ENCODE results near the gene TBPL2.
"Not testable (repeated sequence)": the region's sequence is repeated elsewhere in the genome, so short reads cannot be mapped to it uniquely, and the experiment has no call there.

The TBPL2 gene

DNA sequence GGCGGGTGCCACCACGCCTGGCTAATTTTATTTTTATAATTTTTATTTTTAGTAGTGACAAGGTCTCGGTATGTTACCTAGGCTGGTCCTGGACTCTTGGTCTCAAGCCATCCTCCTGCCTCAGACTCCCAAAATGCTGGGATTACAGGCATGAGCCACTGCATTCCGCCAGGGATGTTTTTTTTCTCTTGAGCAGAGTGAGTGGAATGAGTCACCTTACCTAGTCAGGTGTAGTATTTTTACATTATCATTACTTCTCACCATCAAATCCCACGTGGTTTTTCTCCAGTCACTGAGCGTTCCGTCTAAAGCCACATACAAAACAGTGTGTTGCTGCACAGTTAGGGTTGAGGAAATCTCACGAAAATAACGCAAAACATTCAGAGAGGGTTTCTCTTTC lies 870 bp upstream of the TBPL2 start:
- DNase-seq (ENCODE audit: low read depth), result no peak

- DNase-seq (ENCODE audit: low read depth), result no peak
These were observed 2.2 kb downstream of the TBPL2 start for GRCh38 chr14:55438066-55438683.

GRCh38 chr14:55436931-55437330 lies 3.5 kb downstream of the TBPL2 start:
- DNase-seq (ENCODE audit: low read depth), result no peak

DNA sequence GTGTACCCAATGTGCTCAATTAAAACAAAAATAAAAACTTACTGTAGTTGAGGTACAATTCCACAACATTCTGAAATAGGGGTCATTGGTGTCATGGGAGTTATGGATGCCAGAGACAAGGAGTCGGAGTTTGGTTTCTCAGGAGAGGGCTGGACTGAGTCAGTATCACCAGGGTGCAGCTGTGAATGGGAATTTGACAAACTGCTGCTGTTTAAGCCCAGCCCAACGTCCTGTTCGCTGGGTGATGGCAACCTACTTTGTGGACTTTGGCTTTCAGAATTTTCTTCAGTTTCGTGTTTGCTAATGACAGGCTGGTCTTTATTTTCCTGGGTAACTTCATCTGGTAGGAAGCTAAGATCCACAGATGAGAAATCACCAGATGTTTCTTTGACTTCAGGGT lies 3.9 kb downstream of the TBPL2 start:
- DNase-seq (ENCODE audit: low read depth), result no peak

DNA sequence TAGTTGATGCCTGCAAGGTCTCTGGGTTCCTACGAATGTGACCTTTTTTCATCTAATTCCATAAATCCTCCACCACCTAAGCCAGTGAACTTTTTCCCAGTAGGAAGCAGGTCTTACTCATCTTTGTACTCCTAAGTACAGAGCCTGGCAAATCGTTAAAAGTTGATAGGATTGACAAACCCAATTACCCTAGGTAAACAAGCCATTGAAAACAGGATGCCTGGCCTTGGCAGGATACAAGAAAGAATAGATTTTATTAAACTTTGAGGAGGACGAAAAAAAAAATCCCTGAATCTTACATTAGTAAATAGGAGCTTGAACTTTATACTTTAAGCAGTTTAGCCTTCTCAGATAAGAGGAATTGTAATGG lies 5.6 kb downstream of the TBPL2 start:
- DNase-seq (ENCODE audit: low read depth), result no peak

DNA sequence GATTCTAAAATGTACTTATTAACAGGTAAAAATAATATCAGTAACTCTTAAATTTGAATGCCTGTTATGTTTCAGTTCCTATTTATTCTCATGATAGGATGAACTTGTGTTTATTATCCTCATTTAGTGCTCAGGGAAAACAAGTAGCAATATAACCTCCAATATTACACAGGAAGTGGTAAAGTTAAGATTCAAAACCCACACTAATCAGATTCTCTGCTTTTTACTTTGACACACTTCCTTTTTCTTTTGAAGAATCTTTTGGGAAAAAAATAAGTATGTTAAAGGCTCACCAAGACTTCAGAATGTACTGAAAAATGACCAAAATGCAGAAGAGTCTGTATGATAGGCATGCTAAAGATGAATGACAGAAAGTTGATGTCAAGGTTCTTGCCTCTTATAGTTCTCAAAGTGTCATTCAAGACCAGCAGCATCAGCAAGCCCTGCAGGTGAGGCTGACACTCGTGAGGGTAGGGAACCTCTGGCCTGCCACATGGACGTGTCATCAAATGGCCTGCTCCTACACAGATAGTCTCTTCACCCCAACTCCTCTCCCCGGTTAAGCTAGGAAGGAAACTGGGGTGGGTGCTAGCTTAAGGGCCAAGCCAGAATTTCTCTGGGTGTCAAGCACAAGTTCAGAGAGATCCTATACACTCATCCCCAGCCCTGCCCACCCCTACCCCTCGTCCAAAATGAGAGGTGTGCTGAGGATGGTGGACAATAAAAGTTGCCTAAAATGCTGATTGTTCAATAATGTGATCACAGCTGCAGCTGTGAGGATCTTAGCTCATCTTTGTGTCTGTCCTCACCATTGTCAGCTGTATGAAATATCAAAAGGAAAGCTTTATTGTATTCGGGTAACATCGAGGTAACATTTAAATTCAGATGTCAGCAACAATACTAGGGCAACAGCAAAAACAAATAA lies 6.3 kb downstream of the TBPL2 start:
- no peak for DNase-seq (ENCODE audit: low read depth)

DNA sequence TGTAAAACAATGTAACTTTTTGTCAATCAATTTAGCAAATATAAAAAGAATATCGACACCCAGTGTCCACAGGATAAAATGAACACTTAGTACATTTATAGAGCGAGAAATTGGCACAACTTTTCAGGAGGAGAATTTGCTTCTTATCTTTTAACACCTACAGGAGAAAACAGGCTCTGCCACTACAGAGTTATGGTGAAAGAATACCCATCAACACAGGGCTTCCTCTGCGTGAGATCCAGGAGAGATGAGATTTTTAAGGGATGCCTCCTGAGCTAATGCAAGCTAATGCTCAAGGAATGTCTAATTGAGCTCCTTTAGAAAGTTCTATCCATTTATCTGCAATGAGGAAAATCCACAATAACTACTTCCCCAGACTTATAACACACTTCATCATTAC lies 7.8 kb downstream of the TBPL2 start:
- DNase-seq (ENCODE audit: low read depth), result no peak

GRCh38 chr14:55430024-55430690 lies 10.3 kb downstream of the TBPL2 start:
- DNase-seq (ENCODE audit: low read depth), result no peak

DNA sequence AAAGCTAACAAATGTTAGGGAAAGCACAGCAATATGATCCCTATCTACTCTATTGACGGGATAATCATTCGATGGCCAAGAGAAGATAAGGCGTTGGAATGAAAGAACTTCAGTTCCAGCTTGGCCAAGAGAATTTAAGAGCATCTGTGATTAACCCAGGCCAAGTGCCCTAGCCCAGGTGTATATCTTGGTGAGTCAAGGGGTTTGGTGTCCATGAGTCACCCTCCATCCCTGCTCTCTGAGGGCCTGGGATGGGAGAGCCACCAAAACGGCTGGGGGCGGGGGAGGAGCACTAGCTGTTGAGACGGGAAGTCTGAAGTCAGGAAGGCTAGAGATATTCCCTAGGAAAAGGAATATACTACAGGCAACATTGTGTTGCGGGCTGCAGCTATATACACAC lies 13.0 kb downstream of the TBPL2 start:
- DNase-seq (ENCODE audit: low read depth), result no peak

- no peak for DNase-seq (ENCODE audit: low read depth)
These were observed 13.5 kb downstream of the TBPL2 start for GRCh38 chr14:55426891-55427290.

DNA sequence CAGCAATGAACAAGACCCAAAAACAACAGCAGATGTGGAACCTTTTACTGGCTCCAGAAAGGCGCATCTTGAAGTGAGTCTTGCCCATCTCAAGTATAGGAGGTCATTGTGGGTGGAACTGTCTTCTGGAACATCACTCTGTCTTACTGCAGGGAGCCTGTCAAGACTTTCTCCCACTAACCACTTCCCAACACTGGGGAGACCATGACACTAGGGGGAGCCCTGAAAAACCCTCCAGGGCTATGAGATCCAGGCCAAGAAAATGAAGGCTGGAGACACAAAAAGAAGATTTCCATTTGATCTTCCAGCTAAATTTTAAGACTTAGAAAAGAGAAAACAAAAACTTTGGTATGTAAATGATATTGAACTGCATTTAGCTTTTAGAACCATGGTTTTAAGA lies 15.3 kb downstream of the TBPL2 start:
- DNase-seq (ENCODE audit: low read depth), result no peak

- DNase-seq (ENCODE audit: low read depth), result no peak
These were observed 16.4 kb downstream of the TBPL2 start for GRCh38 chr14:55423969-55424368.

- DNase-seq (ENCODE audit: low read depth), result not testable (repeated sequence)
These were observed 18.1 kb downstream of the TBPL2 start for GRCh38 chr14:55422338-55422737.

GRCh38 chr14:55419663-55420062 lies 20.8 kb downstream of the TBPL2 start:
- no peak for DNase-seq (ENCODE audit: low read depth)

DNA sequence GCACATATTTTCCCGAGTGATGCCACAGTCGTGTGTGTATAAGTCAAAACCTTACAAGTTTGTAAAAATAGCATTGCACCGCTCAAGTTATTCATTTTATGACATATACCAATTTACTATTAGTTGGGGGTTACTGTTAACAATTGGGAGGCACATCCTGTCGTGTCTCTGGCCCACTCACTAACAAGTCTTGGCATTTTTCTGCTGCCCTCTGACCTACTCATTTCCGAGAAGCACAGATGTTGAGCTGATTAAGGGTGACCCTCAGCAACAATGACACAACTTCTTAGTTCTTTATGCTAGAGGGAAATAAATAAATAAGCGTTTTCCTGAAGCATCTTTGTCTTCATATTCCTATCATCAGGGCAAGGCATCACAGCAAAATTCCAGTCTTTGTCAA lies 22.0 kb downstream of the TBPL2 start:
- no peak for DNase-seq (ENCODE audit: low read depth)

- DNase-seq (ENCODE audit: low read depth), result no peak
These were observed 22.5 kb downstream of the TBPL2 start for GRCh38 chr14:55417955-55418354.

GRCh38 chr14:55416866-55417265 lies 23.6 kb downstream of the TBPL2 start:
- no peak for DNase-seq (ENCODE audit: low read depth)

GRCh38 chr14:55414551-55414950 lies 25.9 kb downstream of the TBPL2 start:
- no peak for DNase-seq (ENCODE audit: low read depth)

GRCh38 chr14:55412676-55413075 lies 27.7 kb downstream of the TBPL2 start:
- no peak for DNase-seq (ENCODE audit: low read depth)

- DNase-seq (ENCODE audit: low read depth), result peak; percentile 61
These were observed 28.7 kb downstream of the TBPL2 start, which contains the start of gene ATG14 for GRCh38 chr14:55411426-55412389. Gene ATG14, minus strand, starts transcription at chr14:55411830. Its CDS starts 8 bp downstream, at chr14:55411822.

GRCh38 chr14:55410876-55411275 lies 29.5 kb downstream of the TBPL2 start:
- no peak for DNase-seq (ENCODE audit: low read depth)
